ENCODE results near the gene RYR3. TPM values are rescaled to one million over a fixed set of nuclear protein-coding genes. Genes with fewer than 3 reads are reported as not detected.

Gene RYR3
- total RNA-seq, 1 donor from 2014 or later = 7.4 TPM

DNA sequence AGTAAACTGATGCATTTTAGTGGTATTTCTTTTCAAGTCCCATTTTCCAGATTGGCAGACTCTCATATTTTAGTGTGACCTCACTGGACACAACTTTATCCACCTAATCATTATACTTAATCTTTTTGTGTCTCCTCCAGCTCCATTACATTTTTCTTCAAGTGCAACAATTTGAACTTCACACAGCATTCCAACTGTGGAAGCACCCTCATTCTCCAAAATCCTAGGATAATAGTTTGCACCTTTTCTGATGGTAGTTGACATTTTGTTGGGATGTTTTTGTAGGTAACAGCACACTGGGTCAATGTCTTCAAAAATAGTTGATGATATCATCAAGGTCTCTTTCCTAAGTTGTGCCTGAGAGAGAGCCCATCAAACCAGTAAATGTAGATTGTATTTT is 123.1 kb downstream of the RYR3 start:
- peaks cover 2% of the 10 kb centered on the region for H3K9me3 Mint-ChIP-seq (ENCODE audit: unreplicated experiment)
- peaks cover 2% of the 10 kb centered on the region for H3K27me3 Mint-ChIP-seq (ENCODE audit: unreplicated experiment)
- no peak for DNase-seq
- no peak for TF ChIP-seq CTCF (IDR thresholded peaks at IDR 0.05; ENCODE audit: partially characterized antibody, unreplicated experiment)
- H3K4me3 Mint-ChIP-seq (ENCODE audit: unreplicated experiment) = no peak overlapping the region
- H3K4me1 Mint-ChIP-seq (ENCODE audit: low read depth, unreplicated experiment) = no peaks in the 10 kb centered on the region
- H3K27ac Mint-ChIP-seq (ENCODE audit: unreplicated experiment) = no peak overlapping the region
- no peaks in the 10 kb centered on the region for H3K36me3 Mint-ChIP-seq (ENCODE audit: unreplicated experiment)

DNA sequence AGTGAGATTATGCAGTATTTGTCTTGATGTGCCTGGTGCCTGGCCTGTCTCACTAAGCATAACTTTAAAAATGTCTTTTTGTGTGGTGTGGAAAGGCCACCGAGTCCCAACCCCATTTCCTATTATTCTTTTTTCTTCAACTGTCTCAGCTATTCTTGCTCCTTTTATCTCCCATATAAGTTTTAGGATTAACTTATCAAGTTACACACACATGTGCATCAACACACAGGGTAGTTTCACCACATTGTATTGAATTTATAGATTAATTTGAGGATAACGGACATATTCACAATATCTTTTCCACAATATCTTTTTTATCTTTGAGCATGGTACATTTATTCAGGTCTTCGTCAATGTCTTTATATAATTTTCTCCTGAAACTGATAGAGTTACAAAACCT is 127.6 kb downstream of the RYR3 start:
- no peak overlapping the region for H3K27ac Mint-ChIP-seq (ENCODE audit: unreplicated experiment)
- no peaks in the 10 kb centered on the region for H3K9me3 Mint-ChIP-seq (ENCODE audit: unreplicated experiment)
- no peak for TF ChIP-seq CTCF (IDR thresholded peaks at IDR 0.05; ENCODE audit: partially characterized antibody, unreplicated experiment)
- no peaks in the 10 kb centered on the region for H3K4me1 Mint-ChIP-seq (ENCODE audit: low read depth, unreplicated experiment)
- H3K4me3 Mint-ChIP-seq (ENCODE audit: unreplicated experiment) = no peak overlapping the region
- H3K27me3 Mint-ChIP-seq (ENCODE audit: unreplicated experiment) = no peaks in the 10 kb centered on the region
- H3K36me3 Mint-ChIP-seq (ENCODE audit: unreplicated experiment) = no peaks in the 10 kb centered on the region
- DNase-seq = no peak

DNA sequence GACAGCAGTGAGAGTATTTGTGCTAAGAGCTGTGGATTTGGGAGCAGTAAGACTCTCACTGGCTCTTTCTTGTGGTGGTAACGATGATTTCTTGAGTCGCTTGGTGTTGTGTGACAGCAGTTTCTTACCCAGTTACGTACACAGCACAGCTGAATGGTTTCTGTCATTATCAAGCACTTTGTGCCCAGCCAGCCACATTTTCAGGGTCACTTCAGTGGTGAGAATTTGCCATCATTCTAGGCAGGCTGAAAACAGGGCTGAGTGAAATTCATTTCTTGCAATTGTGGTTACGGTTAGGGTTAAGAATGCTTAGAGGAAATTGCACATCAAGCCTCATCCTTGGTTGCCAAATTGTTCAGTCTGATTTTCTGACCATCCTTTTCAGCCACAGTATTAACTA is 130.1 kb downstream of the RYR3 start:
- no peak for DNase-seq
- Mint-ChIP-seq H3K27ac (ENCODE audit: unreplicated experiment) (no peak overlapping the region), H3K27me3 (ENCODE audit: unreplicated experiment) (peaks cover 4% of the 10 kb centered on the region), H3K9me3 (ENCODE audit: unreplicated experiment) (no peaks in the 10 kb centered on the region), H3K4me3 (ENCODE audit: unreplicated experiment) (no peak overlapping the region), H3K4me1 (ENCODE audit: low read depth, unreplicated experiment) (no peaks in the 10 kb centered on the region), H3K36me3 (ENCODE audit: unreplicated experiment) (no peaks in the 10 kb centered on the region)
- no peak for TF ChIP-seq CTCF (IDR thresholded peaks at IDR 0.05; ENCODE audit: partially characterized antibody, unreplicated experiment)

- H3K4me1 Mint-ChIP-seq (ENCODE audit: low read depth, unreplicated experiment) = no peaks in the 10 kb centered on the region
- no peak for TF ChIP-seq CTCF (IDR thresholded peaks at IDR 0.05; ENCODE audit: partially characterized antibody, unreplicated experiment)
- no peak overlapping the region for H3K4me3 Mint-ChIP-seq (ENCODE audit: unreplicated experiment)
- no peak overlapping the region for H3K27ac Mint-ChIP-seq (ENCODE audit: unreplicated experiment)
- no peak for DNase-seq
- H3K27me3 Mint-ChIP-seq (ENCODE audit: unreplicated experiment) = peaks cover 4% of the 10 kb centered on the region
- no peaks in the 10 kb centered on the region for H3K36me3 Mint-ChIP-seq (ENCODE audit: unreplicated experiment)
- no peaks in the 10 kb centered on the region for H3K9me3 Mint-ChIP-seq (ENCODE audit: unreplicated experiment)
Observed at GRCh38 chr15:33442449-33442848, 131.7 kb downstream of the RYR3 start.

- H3K36me3 Mint-ChIP-seq (ENCODE audit: unreplicated experiment) = no peaks in the 10 kb centered on the region
- no peaks in the 10 kb centered on the region for H3K9me3 Mint-ChIP-seq (ENCODE audit: unreplicated experiment)
- no peak overlapping the region for H3K27ac Mint-ChIP-seq (ENCODE audit: unreplicated experiment)
- no peak for TF ChIP-seq CTCF (IDR thresholded peaks at IDR 0.05; ENCODE audit: partially characterized antibody, unreplicated experiment)
- H3K4me1 Mint-ChIP-seq (ENCODE audit: low read depth, unreplicated experiment) = no peaks in the 10 kb centered on the region
- H3K4me3 Mint-ChIP-seq (ENCODE audit: unreplicated experiment) = no peak overlapping the region
- peaks cover 4% of the 10 kb centered on the region for H3K27me3 Mint-ChIP-seq (ENCODE audit: unreplicated experiment)
- DNase-seq = no peak
Observed at GRCh38 chr15:33443708-33444107, 132.9 kb downstream of the RYR3 start.
